Fibroblast of skin of scalp (primary cell): Measurements from ENCODE around the gene CMSS1.

Experiments
- DNase-seq: peaks from one replicate; pipeline ENCODE4 v3.0.0-alpha.2; 2013

CMSS1 gene

DNA sequence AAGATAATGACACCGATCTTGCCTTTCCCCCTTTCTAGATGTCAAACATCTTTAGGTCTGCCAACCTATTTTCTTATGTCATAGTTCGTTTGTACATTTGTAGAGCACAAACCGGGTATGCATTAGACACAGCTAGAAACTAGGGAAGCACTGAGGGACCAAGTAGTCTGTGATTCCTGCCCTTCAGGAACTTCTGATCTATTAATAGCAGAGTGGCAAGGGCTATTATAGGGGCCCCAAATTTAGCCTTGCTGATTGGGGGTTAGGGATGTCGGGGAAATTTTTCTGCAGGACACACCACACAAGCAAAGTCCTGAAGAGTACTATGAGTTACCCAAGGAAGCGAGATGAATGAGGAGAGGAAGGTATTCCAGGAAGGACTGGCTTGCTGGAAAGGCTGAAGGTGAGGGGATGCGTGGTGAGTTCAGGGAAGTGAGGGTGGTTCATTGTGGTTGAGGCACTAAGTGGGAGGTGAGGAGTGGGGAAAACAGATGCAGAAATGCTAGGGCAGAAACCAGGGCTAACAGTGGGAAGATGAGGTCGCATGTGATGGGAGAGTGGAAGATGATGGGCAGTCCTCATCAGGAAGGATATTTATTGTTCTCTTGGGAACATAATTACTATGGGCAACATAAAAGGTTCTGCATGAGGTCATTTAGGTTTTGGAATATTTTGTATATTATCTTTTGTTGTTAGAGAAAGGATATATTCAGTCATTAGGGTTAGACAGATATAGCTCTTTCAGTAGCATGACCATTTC lies 144.3 kb downstream of the CMSS1 start:
- no peak for DNase-seq

DNA sequence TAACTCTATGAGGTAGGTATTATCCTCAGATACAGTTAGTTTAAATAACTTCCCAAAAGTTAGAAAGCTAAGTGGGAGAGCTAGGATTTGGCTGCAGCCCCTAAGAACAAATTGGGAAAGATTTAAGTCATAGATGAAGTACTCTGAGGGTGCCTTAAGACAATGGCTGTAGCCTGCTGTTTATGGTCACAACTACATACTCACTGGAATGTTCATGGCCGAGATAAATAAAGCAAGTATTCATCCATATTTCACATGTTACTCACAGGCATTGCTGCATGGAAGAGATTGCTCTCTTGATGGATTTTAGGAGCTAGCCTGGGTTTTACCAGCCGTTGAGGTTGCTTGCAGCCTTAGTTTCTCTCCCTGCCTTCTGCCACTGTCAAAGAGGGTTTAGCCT lies 145.0 kb downstream of the CMSS1 start:
- DNase-seq, result peak; percentile 91

DNA sequence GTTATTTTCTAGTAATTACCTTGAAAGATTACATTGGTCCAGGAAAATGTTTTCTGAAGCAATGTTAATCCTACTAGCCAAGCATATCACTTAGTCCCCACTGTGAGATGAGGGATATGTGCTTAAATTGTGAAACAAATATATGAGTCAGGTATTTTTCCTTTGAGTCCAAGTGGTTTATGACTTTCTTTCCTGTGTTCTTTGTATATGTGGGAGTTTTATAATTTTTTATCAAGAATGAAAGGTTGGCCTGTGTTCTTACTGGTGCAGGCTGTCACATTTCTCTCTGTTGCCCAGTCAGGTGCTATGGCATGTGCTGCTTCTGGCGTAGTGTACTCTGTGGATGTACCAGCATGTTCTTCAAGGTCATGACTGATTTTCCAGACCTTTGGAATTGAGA lies 147.4 kb downstream of the CMSS1 start:
- no peak for DNase-seq

- no peak for DNase-seq
Observed at GRCh38 chr3:99965681-99966408, 148.2 kb downstream of the CMSS1 start.

GRCh38 chr3:99966662-99967416 lies 149.2 kb downstream of the CMSS1 start:
- peak; percentile 72 for DNase-seq

DNA sequence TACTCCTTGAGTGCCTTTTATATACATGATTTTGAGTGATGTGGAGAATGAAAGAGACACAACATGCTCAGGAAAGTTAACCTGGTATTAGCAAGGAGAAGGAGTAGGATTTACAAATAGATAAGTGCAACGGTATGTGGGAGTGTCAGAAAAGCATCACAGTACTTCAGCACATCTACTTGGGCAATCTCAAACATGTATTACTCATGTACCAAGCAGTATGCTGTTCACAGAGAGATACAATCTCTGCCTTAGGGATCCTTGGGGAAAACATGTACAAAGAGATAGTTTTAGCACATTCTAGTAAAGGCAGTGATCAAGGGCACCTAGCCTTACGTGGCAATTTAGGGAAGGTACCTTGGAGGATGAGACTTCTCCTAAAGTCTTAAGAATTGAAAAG lies 150.1 kb downstream of the CMSS1 start:
- peak; percentile 62 for DNase-seq

- DNase-seq, result no peak
Observed at GRCh38 chr3:99969136-99969535, 151.5 kb downstream of the CMSS1 start.

GRCh38 chr3:99970198-99970597 lies 152.5 kb downstream of the CMSS1 start:
- no peak for DNase-seq

DNA sequence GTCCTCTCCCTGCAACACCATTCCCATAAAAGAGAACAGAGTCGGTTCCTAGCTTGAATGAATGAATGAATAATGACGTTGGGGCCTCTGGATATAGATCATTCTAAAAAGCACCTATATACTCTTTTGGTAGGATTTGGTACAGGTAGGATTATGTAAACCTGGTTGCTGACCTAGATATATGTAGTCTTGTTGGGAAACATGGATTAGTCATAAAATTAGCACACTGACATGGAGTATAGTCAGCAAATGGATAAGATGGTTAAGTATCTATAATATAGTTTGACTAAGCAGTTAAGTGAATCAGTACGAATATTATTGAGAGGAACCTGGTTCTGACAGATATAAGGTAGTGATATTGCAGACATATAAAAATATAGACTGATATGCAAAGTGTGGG lies 154.1 kb downstream of the CMSS1 start:
- no peak for DNase-seq

DNA sequence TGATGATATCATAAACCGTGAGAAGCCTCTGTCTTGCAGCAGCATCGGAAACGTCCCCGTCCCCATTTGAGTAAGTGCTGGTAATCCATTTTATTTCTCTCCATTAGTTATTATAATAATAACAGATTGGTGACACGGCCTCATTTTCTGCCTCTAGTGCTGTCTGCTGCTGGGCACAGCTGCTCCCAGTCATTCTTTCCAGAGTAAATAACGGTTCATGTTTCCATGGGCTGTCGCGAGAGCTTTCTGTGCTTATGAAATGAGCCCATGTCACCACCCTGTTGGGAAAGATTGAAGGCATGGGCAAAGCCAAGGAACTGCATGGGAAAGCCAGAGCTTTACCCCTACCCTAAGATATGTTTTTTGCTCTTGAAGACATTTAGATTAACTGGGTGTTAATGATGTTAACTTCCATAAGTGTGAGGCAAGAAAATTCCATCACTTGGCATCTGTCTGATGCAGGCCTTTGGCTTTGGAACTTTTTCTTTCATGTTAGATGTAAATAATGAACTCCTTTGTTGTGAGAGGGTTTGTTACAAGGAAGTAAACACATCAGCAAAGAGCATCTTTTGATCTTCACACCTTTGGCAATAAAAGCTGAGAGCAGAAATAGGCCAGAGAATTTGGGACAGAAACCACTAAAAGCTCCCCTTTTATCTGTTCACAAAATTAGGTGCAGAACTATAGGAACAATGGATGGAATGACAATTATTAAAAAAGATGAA lies 154.9 kb downstream of the CMSS1 start:
- no peak for DNase-seq

- no peak for DNase-seq
Observed at GRCh38 chr3:99974989-99975388, 157.3 kb downstream of the CMSS1 start.

DNA sequence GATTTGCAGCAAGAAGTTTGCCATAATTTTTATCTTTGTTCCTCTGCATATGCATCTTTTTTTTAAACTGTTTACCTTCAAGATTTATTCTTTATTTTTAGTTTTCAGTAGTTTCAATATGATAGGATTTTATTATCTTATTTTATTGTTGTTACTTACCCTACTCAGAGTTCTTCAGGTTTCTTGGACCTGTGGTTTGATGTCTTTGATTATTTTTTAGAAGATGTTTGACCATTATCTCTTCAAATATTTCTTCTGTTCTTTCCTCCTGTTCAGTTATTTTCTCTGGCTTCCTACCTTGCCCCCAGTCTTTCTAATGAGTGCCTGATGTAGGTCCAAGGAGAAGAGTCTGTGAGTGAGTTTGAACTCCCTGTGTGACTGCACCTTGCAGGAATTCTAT lies 158.9 kb downstream of the CMSS1 start:
- no peak for DNase-seq

DNA sequence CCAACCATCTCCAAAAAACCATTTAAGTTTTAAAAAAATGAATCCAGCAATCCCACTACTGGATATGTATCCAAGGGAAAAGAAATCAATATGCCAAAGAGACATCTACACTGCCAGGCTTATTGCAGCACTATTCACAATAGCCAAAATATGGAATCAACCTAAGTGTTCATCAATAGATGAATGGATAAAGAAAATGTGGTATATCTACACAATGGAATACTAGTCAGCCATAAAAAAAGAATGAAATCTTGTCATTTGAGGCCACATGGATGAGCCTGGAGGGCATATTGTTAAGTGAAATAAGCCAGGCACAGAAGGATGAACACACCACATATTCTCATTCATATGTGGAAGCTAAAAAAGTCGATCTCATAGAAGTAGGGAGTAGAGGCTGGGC lies 160.6 kb downstream of the CMSS1 start:
- no peak for DNase-seq

- no peak for DNase-seq
Observed at GRCh38 chr3:99980606-99981005, 162.9 kb downstream of the CMSS1 start.

DNA sequence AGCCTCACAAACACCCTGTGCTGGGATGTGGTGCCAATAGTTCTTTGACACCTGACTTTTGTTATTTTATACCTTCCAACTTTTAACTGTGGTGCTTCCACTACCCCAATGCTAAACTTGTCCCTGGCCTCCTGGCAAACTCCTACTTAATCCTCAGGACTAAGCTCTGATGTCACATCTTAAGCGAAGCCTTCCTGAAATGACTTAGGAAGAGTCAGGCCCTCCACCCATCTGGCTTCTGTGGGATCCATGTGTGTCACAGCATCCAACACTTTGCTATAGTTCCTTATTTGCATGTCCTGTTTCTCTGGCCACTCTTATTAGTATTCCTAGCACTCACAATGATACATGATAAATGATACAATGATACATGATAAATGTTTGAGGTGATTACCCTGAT lies 163.5 kb downstream of the CMSS1 start:
- no peak for DNase-seq

DNA sequence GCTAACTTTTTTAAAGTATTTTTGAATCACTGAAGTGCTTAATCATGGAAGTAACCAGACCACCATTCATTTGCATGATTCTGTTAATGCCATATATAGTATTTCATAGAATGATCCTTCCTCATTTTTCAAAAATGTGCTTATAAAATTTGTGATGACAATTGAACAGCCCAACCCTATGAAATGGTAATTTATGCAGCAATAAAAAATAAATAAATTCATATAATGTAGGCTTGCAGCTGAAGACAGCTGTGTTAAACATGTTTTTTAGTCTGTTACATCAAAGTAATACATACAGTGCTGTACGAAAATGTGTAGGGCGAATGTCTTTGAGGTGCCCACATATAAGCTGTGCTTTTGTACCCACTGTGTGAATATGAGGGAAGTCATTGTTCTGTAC lies 165.0 kb downstream of the CMSS1 start:
- DNase-seq, result no peak

DNA sequence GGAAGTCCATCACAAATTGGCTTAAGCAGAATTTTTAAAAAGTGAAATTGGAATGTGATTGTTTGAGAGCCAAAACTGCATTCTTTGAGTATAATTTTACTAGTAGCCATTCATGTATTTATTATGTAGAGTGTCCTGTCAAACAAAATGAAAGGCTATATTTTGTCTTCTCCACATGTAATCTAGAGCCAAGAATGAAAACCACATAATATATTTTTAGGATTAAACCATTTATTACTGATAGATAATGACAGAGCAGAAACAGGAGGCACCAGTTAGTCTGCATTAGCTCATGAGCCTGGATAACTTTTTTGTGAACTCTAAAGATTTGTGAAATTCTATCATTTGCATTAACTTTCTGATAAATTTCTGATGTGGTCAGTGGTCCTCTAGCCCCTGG lies 166.5 kb downstream of the CMSS1 start:
- no peak for DNase-seq

GRCh38 chr3:99984668-99985067 lies 167.0 kb downstream of the CMSS1 start:
- DNase-seq, result no peak

DNA sequence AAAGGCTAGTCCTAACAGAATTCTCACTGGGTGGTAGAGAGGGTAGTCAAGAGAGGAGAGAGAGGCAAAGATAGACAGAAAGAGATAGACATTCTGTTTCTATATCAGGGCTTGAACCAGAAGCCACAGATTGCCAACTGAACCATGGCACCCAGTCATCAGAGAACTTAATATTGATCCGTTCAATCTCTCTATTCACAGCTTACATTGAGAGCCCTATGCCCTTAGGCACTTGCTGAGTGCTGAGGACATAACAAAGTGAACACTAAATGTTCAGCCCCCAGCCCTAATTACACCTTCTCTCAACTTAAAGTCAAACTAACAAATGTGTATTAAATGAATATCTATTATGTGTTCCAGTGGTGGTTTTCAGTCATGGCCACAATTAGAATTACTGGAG lies 172.5 kb downstream of the CMSS1 start:
- DNase-seq, result no peak

- DNase-seq, result no peak
Observed at GRCh38 chr3:99997293-99997692, 179.6 kb downstream of the CMSS1 start.

GRCh38 chr3:99999536-99999935 lies 181.9 kb downstream of the CMSS1 start:
- peak; percentile 58 for DNase-seq

GRCh38 chr3:100001083-100001482 lies 183.4 kb downstream of the CMSS1 start:
- no peak for DNase-seq
